Measurements from ENCODE around the gene MORC4. TPM values are rescaled to one million over a fixed set of nuclear protein-coding genes. Genes with fewer than 3 reads are reported as not detected.

The MORC4 gene
- total RNA-seq, 3 donors from 2014 or later, result 17.3 to 19.7 (median 18.2) TPM

- no peaks in the 10 kb centered on the region for H3K36me3 ChIP-seq
- no peaks in the 10 kb centered on the region for H3K4me1 ChIP-seq
- intact Hi-C loops (cut with DNase I; ENCODE audit: low total_unique reads), result no loop called here
- no peak overlapping the region for H3K27ac ChIP-seq
- peaks cover 0 to 25% of the 10 kb centered on the region in 2 donors for H3K27me3 ChIP-seq
- no peak for TF ChIP-seq POLR2AphosphoS5 (IDR thresholded peaks at IDR 0.05)
- TF ChIP-seq POLR2A (IDR thresholded peaks at IDR 0.05), result no peak
- H3K9me3 ChIP-seq, result no peaks in the 10 kb centered on the region
- H3K4me3 ChIP-seq, result no peak overlapping the region
- no peak for DNase-seq (ENCODE audit: low spot score in 2 of 2)
These were observed 49.6 kb downstream of the MORC4 start for GRCh38 chrX:106950381-106950780.

GRCh38 chrX:106949366-106949765 lies 50.6 kb downstream of the MORC4 start:
- no peaks in the 10 kb centered on the region for H3K4me1 ChIP-seq
- no peaks in the 10 kb centered on the region for H3K36me3 ChIP-seq
- TF ChIP-seq CTCF (IDR thresholded peaks at IDR 0.05) (no peak), POLR2AphosphoS5 (IDR thresholded peaks at IDR 0.05) (no peak), POLR2A (IDR thresholded peaks at IDR 0.05) (no peak)
- intact Hi-C loops (cut with DNase I; ENCODE audit: low total_unique reads), result no loop called here
- no peak overlapping the region for H3K27ac ChIP-seq
- H3K4me3 ChIP-seq, result no peak overlapping the region
- no peaks in the 10 kb centered on the region for H3K9me3 ChIP-seq
- no peak for DNase-seq (ENCODE audit: low spot score in 2 of 2)
- peaks cover 0 to 22% of the 10 kb centered on the region in 2 donors for H3K27me3 ChIP-seq

- TF ChIP-seq POLR2AphosphoS5 (IDR thresholded peaks at IDR 0.05), result no peak
- no peak for TF ChIP-seq CTCF (IDR thresholded peaks at IDR 0.05)
- TF ChIP-seq POLR2A (IDR thresholded peaks at IDR 0.05), result no peak
- no peak overlapping the region for H3K4me3 ChIP-seq
- H3K27me3 ChIP-seq, result peaks cover 0 to 22% of the 10 kb centered on the region in 2 donors
- intact Hi-C loops (cut with DNase I; ENCODE audit: low total_unique reads), result no loop called here
- H3K9me3 ChIP-seq, result no peaks in the 10 kb centered on the region
- no peaks in the 10 kb centered on the region for H3K4me1 ChIP-seq
- no peaks in the 10 kb centered on the region for H3K36me3 ChIP-seq
- DNase-seq (ENCODE audit: low spot score in 2 of 2), result no peak
- no peak overlapping the region for H3K27ac ChIP-seq
These were observed 51.4 kb downstream of the MORC4 start for GRCh38 chrX:106948641-106949040.

GRCh38 chrX:106946464-106946863 lies 53.5 kb downstream of the MORC4 start:
- Histone ChIP-seq H3K27ac (no peak overlapping the region), H3K4me3 (no peak overlapping the region), H3K4me1 (no peaks in the 10 kb centered on the region), H3K27me3 (peaks cover 0 to 35% of the 10 kb centered on the region in 2 donors), H3K36me3 (no peaks in the 10 kb centered on the region), H3K9me3 (no peaks in the 10 kb centered on the region)
- no peak for DNase-seq (ENCODE audit: low spot score in 2 of 2)
- TF ChIP-seq CTCF (IDR thresholded peaks at IDR 0.05) (no peak), POLR2A (IDR thresholded peaks at IDR 0.05) (no peak), POLR2AphosphoS5 (IDR thresholded peaks at IDR 0.05) (no peak)
- intact Hi-C loops (cut with DNase I; ENCODE audit: low total_unique reads), result no loop called here

GRCh38 chrX:106940068-106940467 lies 59.9 kb downstream of the MORC4 start:
- no peak for DNase-seq (ENCODE audit: low spot score in 2 of 2)
- Histone ChIP-seq H3K27ac (no peak overlapping the region), H3K36me3 (no peaks in the 10 kb centered on the region), H3K9me3 (no peaks in the 10 kb centered on the region), H3K4me1 (no peaks in the 10 kb centered on the region), H3K27me3 (peaks cover 0 to 52% of the 10 kb centered on the region in 2 donors), H3K4me3 (no peak overlapping the region)
- intact Hi-C loops (cut with DNase I; ENCODE audit: low total_unique reads), result no loop called here
- TF ChIP-seq POLR2AphosphoS5 (IDR thresholded peaks at IDR 0.05), result no peak
- TF ChIP-seq CTCF (IDR thresholded peaks at IDR 0.05), result no peak
- no peak for TF ChIP-seq POLR2A (IDR thresholded peaks at IDR 0.05)

- no peak for DNase-seq (ENCODE audit: low spot score in 2 of 2)
- Histone ChIP-seq H3K27me3 (peaks cover 0 to 52% of the 10 kb centered on the region in 2 donors), H3K4me3 (no peak overlapping the region), H3K4me1 (no peaks in the 10 kb centered on the region), H3K9me3 (no peaks in the 10 kb centered on the region), H3K36me3 (no peaks in the 10 kb centered on the region), H3K27ac (no peak overlapping the region)
- TF ChIP-seq POLR2AphosphoS5 (IDR thresholded peaks at IDR 0.05) (no peak), POLR2A (IDR thresholded peaks at IDR 0.05) (no peak), CTCF (IDR thresholded peaks at IDR 0.05) (no peak)
- intact Hi-C loops (cut with DNase I; ENCODE audit: low total_unique reads), result no loop called here
These were observed 60.4 kb downstream of the MORC4 start for GRCh38 chrX:106939566-106939965.
